ENCODE data around the gene PRKN.
A peak's percentile ranks its signal among the peaks of the same experiment; 100 is the strongest.

PRKN gene

DNA sequence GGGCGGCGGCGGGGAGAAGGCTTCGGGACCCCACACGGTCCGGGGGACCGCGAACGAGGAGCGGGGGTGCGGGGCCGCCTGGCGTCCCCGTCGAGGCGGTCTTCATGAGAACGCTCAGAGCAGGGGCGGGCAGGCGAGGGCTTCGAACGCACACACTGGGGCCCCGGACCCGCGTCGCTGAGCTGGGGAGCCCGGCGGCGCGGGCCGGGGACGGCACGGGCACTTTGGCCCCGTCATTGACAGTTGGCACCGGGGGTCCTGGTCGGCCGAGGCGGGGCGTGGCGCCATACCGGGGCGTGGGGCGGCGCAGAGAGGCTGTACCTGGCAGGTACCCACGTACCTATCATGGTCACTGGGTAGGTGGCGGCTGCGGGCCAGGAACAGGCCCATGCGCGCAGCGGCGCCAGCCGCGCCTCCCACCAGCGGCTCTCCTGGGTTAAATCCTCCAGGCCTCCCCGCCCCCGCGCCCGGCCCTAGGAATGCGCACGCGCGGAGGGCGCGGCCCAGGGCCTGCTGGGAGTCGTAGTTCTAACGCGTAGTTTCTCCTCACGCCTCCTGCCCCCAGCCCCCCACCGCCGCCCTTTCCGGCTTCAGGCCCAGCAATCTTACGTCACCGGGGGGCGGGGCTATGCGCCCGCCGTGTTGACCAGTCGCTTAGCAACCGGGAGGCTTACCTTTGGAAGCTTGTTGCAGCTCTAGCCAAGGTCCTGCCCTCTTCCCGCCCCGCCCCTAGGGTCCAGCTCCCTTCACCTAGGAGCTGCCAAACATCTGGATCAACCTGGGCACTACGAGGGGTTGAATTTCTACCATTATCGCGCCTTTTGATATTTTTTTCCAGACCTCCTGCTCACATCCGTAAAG, at the start of gene PRKN, which contains the start of gene PACRG:
Gene PRKN (minus strand): TSS at position 445 of the 861 bp plus-strand sequence.
Gene PACRG (plus strand): TSS at position 653 of the 861 bp plus-strand sequence.
- peak; percentile 3 for DNase-seq

DNA sequence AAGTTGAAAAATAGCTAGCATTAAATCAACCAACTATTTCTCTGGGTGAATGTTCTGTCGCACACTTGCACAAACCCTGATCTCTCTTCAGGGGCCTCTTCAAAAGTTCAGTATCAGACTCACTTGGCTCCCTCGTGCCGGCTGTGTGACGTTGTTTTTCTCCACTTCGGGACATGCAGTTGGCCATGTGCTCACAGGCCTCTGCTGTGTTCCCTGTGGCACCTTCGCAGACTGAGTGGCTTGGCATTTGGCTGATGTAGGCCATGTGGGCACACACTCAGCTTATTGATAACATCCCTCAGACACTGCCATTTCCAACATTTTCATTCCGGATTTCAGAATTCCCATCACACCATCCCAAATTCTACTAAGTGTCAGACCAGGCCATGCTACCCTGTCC, 49.5 kb upstream of the PRKN start:
- no peak for DNase-seq

DNA sequence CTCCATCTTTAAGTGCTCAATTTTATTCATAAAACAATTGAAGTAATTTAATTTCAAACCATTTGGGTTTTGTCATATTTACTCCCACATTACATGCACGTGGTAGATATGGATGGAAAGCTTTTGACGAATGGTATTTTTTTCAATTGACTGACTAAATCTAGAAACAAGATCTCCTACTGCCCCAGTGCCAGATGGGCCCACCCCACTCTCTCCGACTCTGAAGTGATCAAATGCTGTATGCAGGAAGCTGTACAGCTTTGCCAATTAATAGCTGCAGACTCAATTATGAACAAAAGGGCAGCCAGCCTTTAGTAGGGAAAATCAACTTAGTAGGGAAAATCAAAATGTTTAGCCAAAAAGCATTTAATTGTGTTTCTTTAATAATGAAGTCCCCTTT, 46.4 kb upstream of the PRKN start:
- no peak for DNase-seq

DNA sequence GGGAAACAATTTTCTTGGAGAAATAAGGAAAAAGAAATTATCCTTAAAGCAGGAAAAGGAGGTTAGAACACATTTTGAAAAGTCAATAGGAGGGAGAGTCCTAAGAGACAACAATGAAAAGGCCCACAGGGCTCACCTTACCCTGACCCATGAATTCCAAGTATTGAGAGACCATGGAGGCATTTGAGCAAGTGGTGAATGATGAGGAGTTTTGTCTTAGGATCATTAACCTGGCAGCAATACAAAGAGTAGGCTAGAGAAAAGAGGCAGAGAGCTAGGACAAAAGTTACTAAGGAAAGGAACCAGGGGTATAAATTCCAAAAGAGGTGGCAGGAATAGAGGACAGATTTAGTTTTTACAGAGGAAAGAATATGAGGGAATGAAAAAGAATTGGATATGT, 44.9 kb upstream of the PRKN start:
- DNase-seq, result no peak

DNA sequence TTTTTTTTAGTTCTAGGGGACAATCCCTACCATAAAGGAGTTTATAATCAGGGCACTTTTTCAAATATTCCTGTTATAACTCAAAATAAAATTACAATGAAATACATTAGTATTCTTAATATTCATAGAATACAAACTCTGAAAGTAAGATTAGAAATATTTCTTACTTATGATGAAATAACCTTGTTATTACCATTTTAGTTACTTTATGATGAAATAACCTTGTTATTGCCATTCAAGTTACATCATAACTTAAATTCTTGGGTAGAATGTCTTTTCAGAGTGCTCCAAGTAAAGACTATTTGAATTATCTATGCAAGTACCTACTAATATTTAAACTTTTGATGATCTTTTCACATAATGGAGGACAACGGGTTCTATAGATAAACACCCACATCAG, 43.4 kb upstream of the PRKN start:
- DNase-seq, result no peak

DNA sequence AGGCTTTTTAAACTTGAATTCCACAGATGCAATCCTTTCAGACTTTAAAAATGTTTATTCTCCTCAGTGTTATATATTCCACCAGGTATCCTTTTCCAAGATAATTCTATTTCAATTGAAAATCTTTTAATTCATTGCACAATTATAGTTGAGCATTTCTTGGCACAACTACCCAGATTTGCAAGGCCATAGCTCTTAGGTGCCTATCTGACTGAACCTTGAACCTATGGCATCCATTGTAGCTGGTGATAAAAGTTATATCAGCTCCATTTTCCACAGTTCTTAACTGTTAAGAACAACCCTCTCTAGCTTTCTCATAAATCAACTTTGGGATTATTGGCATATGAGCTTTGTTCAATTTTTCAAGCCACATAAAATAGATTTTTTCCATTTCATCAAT, 42.6 kb upstream of the PRKN start:
- DNase-seq, result no peak

DNA sequence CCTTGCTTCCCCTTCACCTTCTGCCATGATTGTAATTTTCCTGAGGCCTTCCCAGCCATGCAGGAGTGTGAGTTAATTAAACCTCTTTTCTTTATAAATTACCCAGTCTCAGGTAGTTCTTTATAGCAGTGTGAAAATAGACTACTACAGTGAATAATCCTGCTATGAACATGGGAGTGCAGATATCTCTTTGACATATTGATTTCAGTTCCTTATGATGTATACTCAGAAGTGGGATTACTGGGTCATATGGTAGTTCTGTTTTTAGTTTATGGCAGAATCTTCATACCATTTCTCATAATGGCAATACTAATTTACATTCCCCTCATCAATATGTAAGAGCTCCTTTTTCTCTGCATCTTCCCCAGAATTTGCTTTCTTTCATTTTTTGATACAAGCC, 26.2 kb upstream of the PRKN start:
- DNase-seq, result no peak

DNA sequence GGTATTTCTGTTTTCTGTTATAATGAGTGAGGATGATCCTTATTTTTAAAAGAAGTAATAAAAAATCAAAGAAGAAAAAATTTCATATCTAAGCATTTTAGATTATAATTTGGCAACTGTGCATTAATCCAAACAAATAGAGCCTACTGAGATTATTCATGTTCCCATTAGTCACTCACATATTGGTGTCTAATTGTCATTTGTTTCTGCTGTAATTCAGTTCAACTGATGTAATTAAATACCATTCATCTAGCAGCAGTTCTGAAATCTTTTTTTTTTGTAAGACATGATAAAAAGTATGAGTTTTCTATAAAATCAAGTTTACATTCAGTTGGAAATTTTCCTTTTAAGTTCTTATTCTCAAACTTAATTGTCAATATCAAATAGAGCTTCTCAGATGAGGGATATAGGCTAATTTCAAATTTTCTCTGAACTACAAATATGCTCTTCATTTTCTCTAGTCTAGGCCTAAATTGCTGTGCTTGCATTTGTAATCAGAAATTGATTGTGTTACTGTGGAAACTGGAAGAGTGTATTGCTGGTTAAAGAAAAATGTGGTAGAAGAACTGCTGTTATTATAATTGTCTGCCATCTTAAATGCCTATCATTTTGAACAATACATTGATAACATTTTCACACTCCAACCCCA, 23.8 kb upstream of the PRKN start:
- DNase-seq, result no peak

DNA sequence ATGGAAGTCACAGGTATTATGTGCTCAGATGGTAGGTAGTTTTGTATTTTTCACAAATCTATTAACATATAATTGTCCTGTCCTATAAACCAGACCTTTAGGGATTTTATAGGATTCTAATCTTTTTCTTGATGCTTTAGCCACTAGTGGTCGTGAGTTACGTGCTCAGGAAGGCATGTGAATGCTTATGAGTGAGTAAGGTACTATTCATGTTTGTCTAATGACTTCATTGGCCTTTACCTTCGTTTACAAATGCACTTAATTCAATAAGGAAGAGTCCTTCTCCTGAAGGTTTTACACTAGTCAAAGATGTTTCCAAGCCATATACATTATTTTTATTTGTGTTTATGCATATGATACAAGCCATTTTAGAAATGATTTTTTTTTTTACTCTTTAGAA, 23.2 kb upstream of the PRKN start:
- DNase-seq, result no peak

DNA sequence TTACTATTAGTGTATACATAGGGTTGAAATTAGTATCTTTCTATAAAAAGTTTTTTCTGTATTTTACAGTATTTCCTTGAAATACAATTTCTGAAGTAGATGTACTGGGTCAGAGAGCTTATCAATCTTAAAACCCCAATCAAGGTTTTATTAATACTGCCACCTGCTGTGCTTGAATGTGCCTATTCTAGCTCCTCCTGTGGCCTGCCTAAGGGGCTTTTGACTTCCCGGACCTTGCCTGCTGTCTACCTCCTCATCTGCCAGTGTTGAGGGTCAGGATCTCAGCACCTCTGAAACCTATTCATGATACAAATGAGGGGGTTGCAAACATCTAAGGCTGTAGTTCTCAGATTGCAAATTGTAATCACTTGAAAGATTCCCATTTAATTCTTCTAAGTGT, 9.4 kb upstream of the PRKN start:
- no peak for DNase-seq

DNA sequence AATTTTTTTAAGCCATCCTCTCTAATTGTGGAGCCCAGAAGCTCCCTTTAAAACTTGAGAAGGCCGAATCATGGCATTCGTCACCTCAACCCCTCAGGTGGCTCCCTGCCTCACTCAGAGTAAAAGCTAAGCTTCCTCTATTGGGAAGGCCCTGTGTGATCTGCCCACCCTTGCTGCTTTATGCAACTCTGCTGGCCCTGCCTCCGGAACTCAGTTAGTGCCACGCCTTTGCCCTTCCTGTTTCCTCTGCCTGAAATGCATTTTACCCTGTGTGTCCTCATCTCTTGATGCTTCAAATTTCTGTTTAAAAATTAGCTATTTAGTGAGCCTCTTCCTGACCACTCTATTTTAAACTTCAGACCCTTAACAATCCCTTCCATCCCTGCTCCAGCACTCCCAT, 5.9 kb upstream of the PRKN start:
- DNase-seq, result no peak

DNA sequence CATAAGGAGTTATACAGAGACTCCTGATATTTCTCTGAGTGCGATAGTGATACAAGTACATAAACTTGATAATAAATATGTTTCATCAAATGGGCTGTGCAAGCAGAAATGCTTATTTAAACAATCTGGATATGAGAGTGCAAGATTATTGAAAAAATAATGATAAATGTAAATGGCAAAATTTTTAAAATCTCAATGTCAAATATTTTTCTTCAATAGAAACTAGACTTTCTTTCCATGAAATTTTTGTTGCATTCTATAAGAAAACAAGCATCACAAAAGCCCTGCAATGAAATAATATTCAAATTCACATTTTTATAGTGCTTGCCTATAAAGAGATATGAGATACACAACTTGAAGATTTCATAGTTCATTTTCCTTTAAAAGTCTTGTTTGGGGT, 2.9 kb upstream of the PRKN start:
- DNase-seq, result no peak

DNA sequence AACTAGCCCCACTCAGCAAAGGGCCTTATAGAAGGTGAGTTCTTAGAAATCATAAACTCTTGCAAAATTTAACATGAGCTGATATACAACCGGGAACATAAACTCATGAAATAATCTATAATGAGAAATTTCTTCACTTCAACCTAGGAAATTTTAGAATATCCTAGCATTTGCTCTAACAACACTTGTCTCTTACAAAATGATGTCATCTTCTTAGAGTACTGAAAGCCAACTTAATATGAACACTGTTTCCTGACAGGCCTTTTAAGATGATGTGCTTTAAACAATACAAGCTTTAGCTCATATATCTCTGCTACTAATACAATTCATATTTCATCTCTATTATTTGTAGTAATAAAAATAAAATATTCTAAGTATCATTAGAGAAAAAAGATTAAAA, 1.1 kb upstream of the PRKN start:
- no peak for DNase-seq

DNA sequence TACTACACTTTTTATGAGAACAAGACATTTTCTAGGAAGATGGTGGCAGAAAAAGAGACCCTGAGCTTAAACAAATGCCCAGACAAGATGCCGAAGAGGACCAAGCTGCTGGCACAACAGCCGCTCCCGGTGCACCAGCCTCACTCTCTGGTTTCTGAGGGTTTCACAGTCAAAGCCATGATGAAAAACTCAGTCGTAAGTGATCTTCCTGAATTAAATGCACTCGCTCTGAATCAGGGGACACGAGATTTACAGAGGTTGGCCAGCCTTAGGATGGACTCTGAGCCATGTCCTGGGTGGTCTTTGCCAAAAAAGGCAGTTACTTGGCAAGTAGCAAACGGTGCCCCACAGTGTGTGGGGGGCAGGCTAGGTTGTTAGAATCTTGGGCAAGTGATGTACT, 631 bp upstream of the PRKN start:
- DNase-seq, result no peak

DNA sequence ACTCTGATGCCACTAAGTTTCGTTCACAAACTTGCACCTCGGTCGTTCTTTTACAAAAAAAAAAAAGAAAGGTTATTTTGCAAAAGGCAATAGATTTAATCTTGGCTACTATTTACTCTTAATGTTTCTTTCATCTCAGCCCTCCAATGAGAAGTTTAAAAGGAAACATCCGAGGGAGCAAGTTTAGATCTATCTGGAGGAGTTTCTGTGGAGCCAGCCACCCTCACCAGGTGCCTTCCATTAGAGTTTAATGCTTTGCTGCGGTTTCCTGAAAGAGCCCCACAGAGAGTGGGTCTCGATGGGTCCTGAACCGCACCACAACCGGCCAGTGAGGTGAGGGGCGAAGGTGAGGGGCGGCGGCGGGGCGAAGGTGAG, 632 bp downstream of the PRKN start:
- DNase-seq, result no peak

DNA sequence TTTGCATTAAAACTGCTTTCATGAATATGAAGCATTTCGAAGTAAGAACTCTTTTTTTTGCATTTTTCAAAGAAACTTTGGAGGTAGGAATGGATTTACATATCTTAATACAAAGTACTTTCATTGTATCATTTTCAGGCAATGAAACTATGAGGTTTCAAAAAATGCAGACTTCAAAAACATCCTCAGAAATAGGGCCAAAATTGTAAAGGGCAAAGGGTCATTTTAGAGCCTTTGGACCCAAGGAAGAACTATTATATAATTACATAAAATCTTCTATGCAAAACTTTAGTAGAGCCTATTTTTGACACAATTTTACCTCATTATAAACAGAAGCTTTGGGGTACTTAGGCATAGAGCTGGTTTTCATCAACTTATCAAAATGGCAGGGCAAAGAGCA, 4.9 kb downstream of the PRKN start:
- no peak for DNase-seq

DNA sequence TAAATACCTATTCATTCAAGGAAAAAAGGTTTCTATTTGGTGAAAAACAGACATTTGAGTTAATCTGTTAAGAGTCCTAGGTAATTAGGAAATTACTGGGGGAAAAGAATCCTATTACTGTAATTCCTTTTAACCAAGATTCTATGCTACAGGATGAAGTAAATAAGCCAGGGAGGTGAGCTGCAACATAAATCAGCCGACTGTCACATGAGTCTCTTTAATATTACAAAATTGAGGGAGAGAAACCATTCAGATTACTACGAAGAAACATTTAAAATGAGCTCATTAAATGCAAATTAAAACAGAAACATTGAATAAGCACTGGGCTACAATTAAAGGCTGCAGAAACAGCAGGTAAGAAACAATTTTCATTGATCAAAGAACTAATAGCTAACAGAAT, 5.3 kb downstream of the PRKN start:
- no peak for DNase-seq

DNA sequence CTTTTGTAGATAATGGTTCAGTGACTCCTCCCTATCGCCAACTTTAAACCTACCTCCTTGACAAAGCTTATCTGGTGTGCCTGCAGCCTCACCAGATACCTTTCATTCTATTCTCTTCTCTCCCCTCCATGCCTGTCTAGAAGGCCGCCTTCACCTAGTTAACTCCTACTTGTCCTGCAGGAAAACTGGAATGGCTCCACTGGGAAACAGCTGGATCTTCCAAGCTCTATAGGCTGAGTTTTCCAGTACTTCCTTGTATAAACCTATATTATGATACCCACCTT, 6.2 kb downstream of the PRKN start:
- DNase-seq, result no peak

DNA sequence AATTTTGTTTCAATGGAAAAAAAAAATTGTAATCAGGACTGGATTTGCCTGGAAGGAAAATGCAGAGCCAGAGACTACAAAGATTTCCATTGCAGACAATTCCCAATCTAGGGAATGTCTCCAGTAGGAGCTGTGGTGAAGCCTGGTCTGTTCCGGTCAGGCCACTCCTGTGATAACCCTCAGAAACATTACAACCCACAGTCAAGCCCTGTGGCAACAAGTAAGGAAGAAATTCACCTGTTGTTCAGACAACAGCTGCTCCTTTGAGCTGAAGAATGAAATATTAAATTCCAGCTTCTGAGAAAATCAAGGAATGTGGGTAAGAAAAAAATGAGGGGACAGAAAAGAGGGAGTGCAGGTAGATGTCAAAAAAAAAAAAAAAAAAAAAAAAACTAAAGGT, 8.0 kb downstream of the PRKN start:
- no peak for DNase-seq

DNA sequence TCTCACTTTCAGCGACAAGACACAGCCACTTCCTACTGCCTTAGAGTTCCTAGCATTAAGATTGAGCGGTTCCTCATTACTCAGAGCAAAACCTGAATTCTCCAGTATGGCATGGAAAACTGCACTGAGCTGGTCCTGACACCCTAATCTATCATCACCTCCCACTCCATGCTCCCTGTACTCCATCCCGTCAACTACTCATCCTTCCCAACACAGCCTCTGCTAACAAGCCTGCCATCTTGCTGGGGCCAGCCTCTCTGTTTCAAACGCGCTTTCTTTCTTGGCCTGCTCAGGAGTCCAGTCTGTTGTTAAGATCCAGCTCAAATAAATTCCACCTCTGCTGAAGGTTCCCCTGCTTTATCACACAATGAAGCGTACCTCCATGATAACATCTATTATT, 12.0 kb downstream of the PRKN start:
- DNase-seq, result no peak

DNA sequence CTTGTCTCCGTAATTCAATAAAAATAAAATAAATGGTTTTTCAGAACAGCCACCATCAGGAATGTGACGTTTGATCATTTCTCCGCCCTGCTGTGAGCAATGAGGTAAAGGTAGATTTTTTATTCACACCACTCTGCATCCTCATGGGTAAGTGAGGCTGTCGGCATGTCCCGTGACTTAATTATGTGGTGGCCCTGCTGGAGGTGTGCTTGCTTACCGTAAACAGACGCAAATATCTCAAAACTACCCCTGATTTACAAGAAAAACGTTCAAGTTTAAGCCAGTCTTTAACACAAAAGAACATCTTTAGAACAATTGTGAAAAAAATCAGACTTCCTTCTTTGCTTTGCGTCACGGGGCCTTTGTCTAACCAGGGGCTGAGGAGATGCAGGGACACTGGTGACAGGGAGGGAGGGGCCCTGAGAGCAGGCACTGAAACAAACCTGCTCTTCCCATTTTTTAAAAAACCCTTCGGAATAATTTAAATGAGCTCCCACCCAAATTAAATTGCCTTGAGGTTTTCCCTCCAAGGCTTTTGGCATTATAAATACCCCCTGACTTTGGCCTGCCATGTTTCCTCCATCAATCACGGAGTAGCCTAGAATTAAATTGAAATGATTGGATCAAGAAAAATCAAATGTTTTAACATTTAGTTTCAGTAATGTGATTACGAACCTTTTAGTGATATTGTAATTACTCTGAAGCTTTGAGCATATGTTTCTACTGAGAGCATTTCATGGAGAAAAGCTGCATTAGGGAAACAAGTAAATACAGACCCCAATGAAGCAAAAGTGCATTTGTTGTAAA, 13.4 kb downstream of the PRKN start:
- DNase-seq, result no peak

DNA sequence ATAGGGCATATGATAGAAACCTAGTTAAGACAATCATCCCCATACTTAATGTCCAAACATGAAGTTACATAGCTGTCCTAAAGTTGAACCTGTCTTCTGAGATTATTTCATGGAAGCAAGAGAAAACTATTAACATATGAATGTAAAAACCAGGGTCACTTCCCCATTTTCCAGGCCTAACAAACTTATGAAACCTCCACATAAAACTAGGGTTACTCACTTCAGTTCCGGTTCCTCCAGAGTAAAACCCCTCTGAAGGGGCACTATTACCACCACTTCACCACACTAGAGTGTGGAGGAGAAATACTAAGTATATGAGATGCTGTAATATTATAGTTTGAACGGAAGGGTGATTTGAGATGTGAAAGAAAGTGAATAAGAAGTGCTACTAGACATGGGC, 14.9 kb downstream of the PRKN start:
- no peak for DNase-seq

DNA sequence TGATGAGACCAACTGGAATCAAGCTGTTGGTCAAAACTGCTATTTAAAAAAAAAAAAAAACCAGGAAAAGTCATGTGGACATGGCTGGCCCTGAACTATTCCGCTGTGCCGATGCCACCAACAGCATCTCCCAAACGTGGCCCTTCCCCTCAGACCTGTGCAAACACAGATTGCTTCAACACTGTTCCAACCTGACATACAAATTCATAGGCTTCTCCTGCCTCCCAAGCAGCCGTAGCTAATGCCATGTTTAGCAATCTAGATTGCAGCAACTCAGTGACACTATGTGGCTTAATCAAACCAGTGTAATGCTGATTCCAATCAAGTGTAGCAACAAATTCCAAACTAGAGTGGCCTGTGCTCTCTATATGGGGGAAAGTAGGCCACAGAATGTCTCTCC, 16.2 kb downstream of the PRKN start:
- DNase-seq, result no peak

DNA sequence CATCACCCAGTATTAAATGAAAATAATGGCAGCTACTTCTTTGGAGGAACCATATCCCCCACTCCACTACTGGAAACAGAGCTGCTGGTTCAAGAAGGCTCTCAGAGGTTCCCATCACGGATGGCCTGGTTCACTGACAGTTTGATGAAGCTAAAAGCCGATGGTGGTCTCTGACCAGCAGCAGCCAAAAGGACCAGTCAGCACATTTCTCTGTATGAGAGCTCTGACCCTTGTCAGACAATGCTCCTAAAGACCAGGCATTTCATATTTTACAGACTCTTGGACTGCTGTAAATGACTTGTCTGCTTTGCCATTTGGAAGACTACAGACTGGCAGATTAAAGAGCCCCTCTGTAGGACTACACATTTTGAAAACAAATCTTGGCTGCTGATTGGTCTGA, 16.6 kb downstream of the PRKN start:
- DNase-seq, result no peak

Measured in GF-D8 (cell line).